ENCODE data around the gene DYNC1I2. TPM values are rescaled to one million over a fixed set of nuclear protein-coding genes. Genes with fewer than 3 reads are reported as not detected.

DYNC1I2 gene
- total RNA-seq, 1 experiment from 2014 or later, result 72.8 TPM

- in situ Hi-C loops (cut with HindIII; ENCODE audit: low pct_unique_long_range_greater_than_20kb, low sequenced_read_pairs) (no loop called here), intact Hi-C loops (cut with micrococcal nuclease; ENCODE audit: unreplicated experiment) (no loop called here)
- no peak for TF ChIP-seq POLR2AphosphoS5 (IDR thresholded peaks at IDR 0.05; ENCODE audit: low read depth, low read length)
- no peak for TF ChIP-seq CTCF (IDR thresholded peaks at IDR 0.05)
- no peak for TF ChIP-seq TCF7L2 (IDR thresholded peaks at IDR 0.05; ENCODE audit: low read depth, low read length)
- no peak for TF ChIP-seq REST (IDR thresholded peaks at IDR 0.05; ENCODE audit: insufficient read depth in 1 of 2, low read depth in 2 of 2, low read length in 1 of 2)
- TF ChIP-seq SIN3A (IDR thresholded peaks at IDR 0.05; ENCODE audit: borderline replicate concordance, insufficient read depth, low read depth, low read length), result no peak
- H3K4me3 ChIP-seq (ENCODE audit: low read depth in 2 of 2, low read length in 2 of 2), result no peak overlapping the region
- ChIA-PET CTCF (interaction anchor here (0.8 kb wide), 1 partner anchor 138 kb away, joined by 3 read pairs; no protein-coding TSS in a partner anchor), POLR2A (interaction anchor here (0.6 kb wide), 1 partner anchor 265 kb away, joined by 3 read pairs; no protein-coding TSS in a partner anchor)
- no peak overlapping the region for H3K27ac ChIP-seq (ENCODE audit: low read length)
- ATAC-seq, result peak; percentile 51; the same call in 1 of the 2 replicates
- peaks cover 12% of the 10 kb centered on the region for H3K36me3 ChIP-seq (ENCODE audit: control insufficient read depth, insufficient read depth, low read length)
- no peaks in the 10 kb centered on the region for H3K27me3 ChIP-seq (ENCODE audit: control insufficient read depth, insufficient read depth, low read length)
- no peaks in the 10 kb centered on the region for H3K9me3 ChIP-seq (ENCODE audit: control insufficient read depth, insufficient read depth, low read depth, low read length)
- DNase-seq (ENCODE audit: low read depth, low spot score), result no peak
- H3K4me1 ChIP-seq (ENCODE audit: control insufficient read depth, insufficient read depth, low read length), result peaks cover 17% of the 10 kb centered on the region; the same call in 1 of the 2 replicates
- no TSS peak for BruUV-seq (replicated peaks)
Measured at GRCh38 chr2:171712051-171712450, 24.8 kb downstream of the DYNC1I2 start.

GRCh38 chr2:171718720-171719119, 31.5 kb downstream of the DYNC1I2 start:
- POLR2A ChIA-PET, result no interaction called here
- TF ChIP-seq POLR2AphosphoS5 (IDR thresholded peaks at IDR 0.05; ENCODE audit: low read depth, low read length) (no peak), SIN3A (IDR thresholded peaks at IDR 0.05; ENCODE audit: borderline replicate concordance, insufficient read depth, low read depth, low read length) (no peak), CTCF (IDR thresholded peaks at IDR 0.05) (no peak), REST (IDR thresholded peaks at IDR 0.05; ENCODE audit: insufficient read depth in 1 of 2, low read depth in 2 of 2, low read length in 1 of 2) (no peak), TCF7L2 (IDR thresholded peaks at IDR 0.05; ENCODE audit: low read depth, low read length) (no peak)
- no peak overlapping the region for H3K4me3 ChIP-seq (ENCODE audit: low read depth in 2 of 2, low read length in 2 of 2)
- DNase-seq (ENCODE audit: low read depth, low spot score) (no peak), ATAC-seq (no peak)
- H3K27me3 ChIP-seq (ENCODE audit: control insufficient read depth, insufficient read depth, low read length), result no peaks in the 10 kb centered on the region
- peaks cover 11% of the 10 kb centered on the region for H3K36me3 ChIP-seq (ENCODE audit: control insufficient read depth, insufficient read depth, low read length)
- H3K27ac ChIP-seq (ENCODE audit: low read length), result no peak overlapping the region
- BruUV-seq (replicated peaks), result no TSS peak
- CTCF ChIA-PET, result no interaction called here
- intact Hi-C loops (cut with micrococcal nuclease; ENCODE audit: unreplicated experiment) (no loop called here), in situ Hi-C loops (cut with HindIII; ENCODE audit: low pct_unique_long_range_greater_than_20kb, low sequenced_read_pairs) (no loop called here)
- no peaks in the 10 kb centered on the region for H3K9me3 ChIP-seq (ENCODE audit: control insufficient read depth, insufficient read depth, low read depth, low read length)
- peaks cover 3% of the 10 kb centered on the region; the same call in 1 of the 2 replicates for H3K4me1 ChIP-seq (ENCODE audit: control insufficient read depth, insufficient read depth, low read length)

Data from Panc1 (cell line).